GM11168 (cell line): Measurements from ENCODE around the gene ITPRIPL1.

ENCODE experiments used
- in situ Hi-C: fragments of 300-500 bp; cut with MboI; formaldehyde crosslinking; loops from one replicate; pipeline ENCODE4 v1.12.0; 2022; ENCODE audit warnings: low sequenced_read_pairs; ENCODE audit not compliant: unreplicated experiment

ITPRIPL1 gene

DNA sequence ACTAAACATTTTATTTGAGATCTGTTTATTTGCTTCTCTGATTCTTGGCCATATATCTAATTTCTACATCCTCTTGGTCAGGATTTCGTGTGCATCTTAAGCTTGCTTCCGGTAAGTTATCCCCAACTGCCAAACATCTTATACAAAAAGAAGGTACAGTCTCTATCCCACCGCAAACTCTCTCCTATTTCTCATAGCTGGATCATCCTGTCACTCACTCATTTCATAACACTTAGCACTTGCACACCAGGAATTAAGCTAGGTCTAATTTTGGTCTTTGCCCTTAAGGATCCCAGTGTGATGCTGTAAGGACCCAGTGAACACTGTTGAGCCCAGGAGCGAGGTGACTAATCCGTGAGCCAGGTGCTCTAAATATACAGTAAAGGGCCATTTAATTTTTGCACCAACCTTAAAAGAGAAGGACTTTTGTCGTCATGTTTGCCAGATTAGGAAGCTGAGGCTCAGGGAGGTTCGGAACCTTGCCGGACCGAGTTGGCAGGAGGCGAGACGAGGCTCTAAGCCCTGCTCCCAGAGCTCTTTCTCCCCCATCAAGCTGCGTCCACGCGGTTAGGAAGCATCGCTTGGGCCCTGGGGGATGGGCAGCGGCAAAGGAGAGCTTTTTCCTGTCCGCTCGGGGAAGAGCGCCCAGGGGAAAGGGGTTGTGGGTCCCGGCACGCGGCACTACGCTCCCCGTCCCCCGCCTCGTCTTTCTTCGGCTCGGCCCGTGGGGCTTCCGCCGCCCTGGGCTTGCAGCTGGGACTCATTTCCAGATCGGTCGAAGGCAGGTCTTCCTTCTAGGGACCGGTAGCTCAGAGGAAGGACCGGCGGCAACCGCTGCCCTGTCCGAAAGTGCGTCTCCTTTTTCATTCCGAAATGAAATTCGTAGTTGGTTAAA is 4.1 kb upstream of the ITPRIPL1 start:
- in situ Hi-C loops: no loop called here

DNA sequence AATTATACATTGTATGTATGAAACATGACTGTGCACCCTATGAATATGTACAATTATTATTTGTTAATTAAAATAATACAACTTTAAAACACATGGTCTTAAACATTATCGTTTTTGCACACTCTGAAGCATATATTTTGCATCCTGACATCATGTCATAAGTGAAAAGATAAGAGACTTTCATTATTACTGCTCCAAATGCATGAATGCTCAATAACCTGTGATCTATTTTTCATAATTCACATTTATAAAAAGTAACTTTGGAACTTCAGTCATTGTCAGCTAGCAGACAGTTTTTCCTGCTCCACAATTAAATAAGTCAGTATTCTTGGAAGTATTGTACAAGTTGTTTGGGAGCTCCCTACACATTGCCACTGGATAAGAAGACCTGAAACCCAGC is 1.3 kb upstream of the ITPRIPL1 start:
- in situ Hi-C loops: no loop called here

DNA sequence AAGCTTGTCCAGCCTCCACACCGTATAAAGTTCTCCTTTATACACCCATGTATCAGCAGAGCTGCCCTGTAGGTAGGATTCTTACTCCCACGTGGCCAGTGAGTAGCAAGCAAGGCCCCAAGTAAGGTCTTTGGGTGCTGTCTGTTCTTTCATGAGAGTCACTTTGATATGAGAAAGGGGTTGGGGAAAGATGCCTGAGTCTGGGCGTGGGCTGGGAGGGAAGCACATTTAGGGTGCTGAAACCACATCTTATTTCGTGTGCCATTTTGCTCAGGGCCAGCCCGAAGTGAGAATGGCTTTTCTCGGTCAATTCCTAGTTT is 436 bp upstream of the ITPRIPL1 start:
- in situ Hi-C loops: no loop called here

DNA sequence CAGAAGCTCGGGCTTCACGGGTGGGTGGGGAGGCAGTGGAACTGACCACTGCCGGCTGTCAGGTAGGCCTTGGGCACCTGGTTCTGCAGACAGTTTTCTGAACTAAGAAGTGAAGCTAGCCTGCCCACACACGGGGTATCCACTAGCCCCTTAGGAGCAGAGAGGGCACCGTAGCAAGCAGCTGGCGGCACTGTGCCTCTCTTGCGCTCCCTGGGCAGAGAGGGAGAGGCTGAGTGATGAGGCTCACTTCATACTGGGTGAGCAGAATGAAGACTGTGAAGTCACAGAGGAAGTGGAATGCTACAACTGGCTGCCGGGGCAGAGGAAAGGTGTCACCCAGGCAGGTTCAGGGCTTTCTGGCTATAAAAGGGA is 753 bp downstream of the ITPRIPL1 start:
- in situ Hi-C loops: no loop called here

DNA sequence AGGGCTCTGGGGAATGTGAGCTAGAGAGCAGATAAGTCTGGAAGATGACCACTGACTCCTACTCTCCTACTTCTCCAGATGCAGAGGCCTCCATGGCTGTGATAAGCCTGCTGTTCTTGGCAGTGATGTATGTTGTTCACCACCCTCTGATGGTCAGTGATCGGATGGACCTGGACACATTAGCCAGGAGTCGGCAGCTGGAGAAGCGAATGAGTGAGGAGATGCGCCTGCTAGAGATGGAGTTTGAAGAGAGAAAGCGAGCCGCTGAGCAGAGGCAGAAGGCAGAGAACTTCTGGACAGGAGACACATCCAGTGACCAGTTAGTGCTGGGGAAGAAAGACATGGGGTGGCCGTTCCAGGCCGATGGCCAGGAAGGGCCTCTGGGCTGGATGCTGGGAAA is 1.4 kb downstream of the ITPRIPL1 start:
- in situ Hi-C loops: no loop called here

DNA sequence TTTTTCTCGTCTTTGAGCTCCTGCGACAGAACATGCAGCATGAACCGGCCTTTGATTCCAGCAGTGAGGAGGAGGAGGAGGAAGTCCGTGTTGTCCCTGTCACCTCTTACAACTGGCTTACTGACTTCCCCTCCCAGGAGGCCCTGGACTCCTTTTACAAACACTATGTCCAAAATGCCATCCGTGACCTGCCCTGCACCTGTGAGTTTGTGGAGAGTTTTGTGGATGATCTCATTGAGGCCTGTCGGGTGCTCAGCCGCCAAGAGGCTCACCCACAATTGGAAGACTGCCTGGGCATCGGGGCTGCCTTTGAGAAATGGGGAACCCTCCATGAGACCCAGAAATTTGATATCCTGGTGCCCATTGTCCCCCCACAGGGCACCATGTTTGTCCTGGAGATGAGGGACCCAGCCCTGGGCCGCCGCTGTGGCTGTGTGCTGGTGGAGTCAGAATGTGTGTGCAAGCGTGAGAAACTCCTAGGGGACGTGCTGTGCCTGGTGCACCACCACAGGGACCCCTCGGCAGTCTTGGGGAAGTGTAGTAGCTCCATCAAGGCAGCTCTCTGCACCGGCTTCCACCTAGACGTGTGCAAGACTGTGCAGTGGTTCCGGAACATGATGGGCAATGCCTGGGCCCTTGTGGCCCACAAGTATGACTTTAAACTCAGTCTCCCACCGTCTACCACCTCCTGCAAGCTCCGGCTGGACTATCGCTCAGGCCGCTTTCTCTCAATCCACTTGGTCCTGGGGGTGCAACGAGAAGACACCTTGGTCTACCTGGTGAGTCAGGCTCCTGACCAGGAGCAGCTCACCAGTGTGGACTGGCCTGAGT is 2.1 kb downstream of the ITPRIPL1 start:
- in situ Hi-C loops: no loop called here

DNA sequence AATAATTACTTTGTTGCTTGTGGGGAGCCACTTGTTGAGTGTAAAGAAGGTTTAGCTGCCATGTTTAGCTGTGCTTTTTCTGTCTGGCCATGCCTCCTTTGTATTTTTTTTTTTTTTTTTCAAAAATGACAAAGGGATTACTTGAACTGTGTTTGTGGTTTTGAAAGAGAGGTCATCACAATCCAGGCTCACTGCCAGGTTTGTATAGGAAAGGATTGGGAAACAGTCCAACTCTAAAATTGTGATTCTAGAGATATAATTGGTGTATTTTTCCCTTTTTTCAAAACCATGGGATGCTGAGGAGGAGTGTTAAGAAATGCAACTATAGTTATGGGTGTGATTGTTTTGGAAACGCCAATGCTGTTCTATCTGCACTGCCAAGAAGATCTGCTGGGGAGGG is 4.3 kb downstream of the ITPRIPL1 start:
- in situ Hi-C loops: no loop called here

DNA sequence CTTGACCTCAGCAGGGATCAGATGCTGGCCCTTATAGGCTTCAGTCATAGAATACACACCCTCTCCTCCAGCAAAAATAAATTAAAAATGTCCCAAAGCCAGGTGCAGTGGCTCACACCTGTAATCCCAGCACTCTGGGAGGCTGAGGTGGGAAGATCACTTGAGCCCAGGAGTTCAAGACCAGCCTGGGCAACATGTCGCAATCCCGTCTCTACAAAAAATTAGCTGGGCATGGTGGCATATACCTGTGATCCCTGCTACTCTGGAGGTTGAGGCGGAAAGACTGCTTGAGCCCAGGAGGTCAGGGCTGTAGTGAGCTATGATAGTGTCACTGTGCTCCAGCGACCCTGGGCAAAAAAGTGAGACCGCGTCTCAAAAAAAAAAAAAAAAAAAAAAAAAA is 4.8 kb downstream of the ITPRIPL1 start:
- in situ Hi-C loops: no loop called here

DNA sequence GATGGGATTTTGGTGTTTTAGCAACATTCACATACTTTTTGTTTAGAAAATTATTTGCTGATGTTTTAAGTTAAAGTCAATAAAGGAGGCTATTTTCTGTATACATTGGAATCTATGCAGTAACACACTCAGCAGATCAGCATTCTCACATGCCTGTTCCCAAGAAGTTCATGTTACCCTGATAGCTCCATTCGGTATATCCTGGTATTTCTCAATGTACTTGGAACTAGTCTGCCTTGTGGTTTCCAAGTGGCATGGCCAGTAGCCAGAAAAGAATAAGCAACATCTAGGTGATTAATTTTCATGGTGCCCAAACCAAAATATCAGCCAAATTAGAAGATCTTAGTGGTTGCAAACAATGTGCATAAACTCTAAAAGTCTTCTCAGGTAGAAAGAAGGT is 5.3 kb downstream of the ITPRIPL1 start:
- in situ Hi-C loops: no loop called here

DNA sequence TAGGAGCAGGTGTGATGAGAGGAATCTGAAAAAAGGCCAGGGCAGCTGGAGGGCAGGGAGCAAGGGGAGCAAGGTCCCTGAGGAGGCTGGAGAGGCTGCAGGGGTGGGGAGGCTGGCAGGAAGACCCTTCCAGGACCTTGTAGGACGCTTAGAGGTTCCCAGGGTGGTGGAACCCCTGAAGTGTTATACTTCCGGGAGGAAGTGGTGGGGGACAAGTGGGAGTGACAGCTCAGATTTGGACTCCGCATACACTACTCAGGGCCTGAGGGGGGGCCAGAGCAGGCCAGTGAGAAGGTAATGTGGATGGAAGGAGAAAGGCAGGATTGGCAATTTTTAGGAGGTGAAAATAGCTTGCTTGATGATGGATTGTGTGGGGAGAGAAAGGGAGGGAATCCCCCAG is 8.6 kb downstream of the ITPRIPL1 start:
- in situ Hi-C loops: no loop called here

DNA sequence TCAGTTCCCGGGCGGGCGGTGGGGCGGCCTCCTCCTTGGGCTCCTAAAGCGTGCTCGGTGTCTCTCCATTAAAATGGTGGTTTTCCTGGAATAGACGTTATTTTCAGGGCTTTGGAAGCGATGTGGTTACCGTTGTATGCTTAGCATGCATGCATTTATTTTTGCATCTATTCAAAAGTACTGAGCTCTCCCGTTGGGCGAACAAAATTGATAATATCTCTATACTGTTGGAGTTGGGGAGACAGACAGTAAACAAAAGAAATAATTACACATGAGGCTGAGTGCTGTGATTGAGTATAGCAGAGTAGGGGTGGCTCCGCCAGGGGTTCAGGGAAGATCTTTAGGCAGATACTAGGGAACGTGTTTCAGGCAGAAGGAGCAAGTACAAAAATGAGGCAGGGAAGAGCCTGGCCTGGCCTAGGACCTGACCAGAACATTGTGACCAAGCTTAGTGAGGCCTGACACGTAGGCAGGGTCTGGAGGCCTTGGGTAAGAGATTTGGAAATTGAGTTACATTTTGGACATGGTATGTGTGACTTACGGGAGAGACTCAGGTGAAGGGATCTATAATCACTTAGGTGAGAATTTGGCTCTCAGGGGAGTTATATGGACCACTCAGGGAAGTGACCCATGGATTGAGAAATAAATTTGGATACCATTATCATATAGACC is 11.1 kb downstream of the ITPRIPL1 start:
- in situ Hi-C loops: no loop called here

DNA sequence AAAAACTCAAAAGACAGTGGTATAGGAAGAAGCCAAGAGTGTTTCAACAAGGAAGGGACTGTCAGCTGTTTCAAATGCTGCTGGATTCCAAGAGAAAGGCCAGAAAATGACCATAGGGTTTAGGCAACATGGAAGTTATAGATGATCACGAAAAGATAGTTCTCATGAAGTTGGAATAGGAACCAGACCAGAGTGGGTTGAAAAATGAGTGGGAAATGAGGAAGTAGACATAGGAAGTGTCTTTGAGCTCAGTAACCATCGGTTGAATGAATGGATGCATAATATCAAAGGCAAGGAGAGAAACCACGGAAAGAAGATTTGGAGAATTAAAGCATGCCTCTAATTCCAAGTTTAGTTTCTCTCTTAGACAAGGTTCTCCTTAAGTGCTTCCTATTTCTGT is 11.8 kb downstream of the ITPRIPL1 start:
- in situ Hi-C loops: no loop called here

DNA sequence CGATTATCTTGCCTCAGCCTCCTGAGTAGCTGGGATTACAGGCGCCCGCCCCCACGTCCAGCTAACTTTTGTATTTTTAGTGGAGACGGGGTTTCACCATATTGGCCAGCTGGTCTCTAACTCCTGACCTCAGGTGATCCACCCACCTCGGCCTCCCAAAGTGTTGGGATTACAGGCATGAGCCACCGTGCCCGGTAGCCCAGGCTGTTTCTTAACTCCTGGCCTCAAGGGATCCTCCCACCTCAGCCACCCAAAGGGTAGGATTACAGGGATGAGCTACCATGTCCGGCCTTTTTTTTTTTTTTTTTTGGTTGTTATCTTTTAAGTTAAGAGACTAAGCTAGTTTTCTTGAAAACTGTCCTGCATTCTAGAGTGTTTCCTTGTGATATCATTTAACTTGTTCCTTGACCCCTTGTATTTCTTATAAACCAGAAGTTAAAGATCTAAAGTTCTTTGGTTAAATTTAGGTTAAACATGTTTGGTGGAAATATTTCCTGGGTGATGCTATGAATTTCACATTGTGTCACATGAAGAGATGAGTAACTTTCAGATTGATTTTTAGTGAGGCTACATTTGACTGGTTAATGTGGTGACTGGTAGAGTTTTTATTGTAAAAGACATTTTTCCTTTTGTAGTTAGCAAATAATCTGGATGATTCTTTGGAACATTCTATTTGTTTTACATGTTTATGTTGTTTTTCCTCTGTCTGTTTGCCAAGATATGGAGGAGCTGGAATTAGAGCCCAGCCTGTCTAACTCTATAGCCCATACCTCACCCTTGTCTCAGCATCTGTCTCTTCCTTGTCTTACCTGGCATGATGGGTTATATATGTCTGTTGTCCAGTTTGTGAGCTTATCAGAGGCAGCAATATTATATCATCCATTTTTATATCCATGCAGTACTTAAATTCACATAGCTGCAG is 15.6 kb downstream of the ITPRIPL1 start:
- in situ Hi-C loops: no loop called here

DNA sequence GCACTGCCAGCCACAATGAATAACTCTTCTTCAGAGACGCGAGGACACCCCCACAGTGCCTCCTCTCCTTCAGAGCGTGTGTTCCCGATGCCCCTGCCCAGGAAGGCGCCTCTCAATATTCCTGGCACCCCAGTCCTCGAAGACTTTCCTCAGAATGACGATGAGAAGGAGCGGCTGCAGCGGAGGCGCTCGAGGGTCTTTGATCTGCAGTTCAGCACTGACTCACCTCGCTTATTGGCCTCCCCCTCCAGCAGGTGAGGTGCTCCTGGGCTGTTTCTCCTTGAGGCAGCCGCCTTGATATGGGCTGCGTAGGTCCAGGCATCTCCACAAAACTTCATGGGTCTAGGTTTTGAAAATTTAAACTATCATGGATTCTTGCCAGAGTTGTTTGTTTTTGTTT is 16.5 kb downstream of the ITPRIPL1 start:
- in situ Hi-C loops: no loop called here

DNA sequence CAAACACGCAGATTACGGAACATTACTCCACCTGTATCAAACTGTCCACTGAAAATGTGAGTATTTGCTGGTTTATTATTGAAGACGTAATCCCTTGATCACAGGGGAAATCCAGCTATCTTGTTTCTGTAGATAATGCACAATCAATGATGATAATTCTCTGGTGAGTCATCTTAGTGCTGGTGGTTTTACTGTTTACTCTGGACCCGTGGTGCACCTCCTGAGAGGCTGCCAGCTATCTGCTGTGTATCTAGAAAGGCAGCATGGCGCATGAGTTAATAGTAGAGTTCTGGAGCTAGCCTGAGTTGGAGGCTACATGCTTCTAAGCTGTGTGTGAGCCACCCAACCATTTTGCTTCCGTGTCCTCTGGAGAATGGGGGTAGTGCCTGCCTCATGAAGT is 17.0 kb downstream of the ITPRIPL1 start:
- in situ Hi-C loops: no loop called here

DNA sequence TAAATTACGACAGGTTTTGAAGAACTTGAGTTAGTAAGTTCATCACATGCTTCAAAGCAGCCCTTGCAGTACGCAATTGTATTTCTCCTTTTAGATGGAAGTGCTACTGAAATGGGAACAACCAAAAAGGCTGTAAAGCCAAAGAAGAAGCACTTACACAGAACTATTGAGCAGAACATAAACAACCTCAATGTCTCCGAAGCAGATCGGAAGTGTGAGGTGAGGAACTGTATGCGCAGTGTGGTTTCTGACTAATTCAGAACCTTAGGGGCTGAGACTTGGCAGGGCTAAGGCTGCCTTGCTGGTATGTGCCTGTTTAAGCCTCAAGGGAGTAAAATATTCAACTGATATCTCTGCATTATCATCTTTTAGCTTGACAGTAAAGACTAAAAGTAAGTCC is 18.9 kb downstream of the ITPRIPL1 start:
- in situ Hi-C loops: no loop called here

DNA sequence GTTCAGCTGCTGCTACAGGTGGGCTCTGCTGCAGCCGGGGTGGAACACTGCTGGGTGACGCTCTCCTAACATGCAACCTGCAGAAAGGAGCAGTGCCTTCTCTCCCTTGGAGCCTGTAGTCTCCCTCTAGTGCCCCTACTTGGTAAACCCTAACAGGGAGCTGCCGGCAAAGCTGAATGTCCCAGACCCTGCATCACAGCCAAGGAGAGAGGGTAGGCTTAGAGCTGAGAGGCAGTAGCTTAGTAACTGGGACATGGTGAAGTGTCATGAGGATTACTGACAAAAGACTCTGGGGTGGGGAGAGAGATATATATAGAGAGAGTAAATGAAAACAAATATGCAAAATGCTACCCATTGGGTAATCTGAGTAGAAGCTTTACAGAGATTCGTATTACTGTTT is 20.3 kb downstream of the ITPRIPL1 start:
- in situ Hi-C loops: no loop called here

DNA sequence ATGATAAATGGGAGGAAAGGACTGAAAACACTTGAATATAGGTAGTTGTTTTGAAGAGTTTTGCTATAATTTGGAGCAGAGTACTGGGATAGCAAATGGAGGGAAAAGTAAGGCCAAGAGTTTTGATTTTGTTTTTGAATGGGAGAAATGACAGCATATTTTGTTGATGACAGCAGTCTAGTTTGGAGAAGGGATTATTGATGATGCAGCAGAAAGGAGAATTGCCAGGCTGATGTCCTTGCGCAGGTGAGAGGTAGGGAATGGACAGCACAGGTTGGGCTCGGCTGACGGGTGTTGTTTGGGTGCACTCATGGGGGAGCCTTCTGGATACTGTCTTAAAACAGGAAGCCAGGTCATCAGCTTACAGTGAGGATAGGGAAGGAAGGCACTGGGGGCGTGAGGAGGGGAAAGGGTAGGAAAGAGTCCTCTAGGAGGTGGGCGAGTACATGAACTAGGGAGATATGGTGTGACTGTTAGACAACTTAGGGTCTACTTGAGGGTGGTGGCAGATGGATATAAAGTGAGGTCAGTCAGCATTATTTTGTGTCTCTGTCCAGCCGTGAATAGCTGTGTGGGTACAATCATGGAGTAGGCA is 20.8 kb downstream of the ITPRIPL1 start:
- in situ Hi-C loops: no loop called here

DNA sequence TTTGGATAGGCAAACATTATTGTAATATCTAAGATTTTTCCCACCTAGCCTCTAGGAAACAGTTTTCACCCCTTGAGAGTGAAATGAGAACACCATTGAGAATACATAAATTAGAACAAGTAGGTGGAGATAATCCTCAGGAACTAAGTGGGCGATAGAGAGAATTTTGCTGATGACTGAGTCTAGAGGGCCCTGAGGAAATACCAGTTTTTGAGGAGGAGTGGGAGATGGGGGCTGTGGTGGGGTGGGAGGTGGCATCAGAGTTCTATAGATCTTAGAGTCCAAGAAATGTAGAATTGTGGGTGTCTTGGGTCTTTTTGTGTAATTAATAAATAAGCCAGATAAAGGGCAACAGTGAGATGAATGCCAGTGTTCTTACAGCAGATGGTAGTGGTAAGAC is 22.3 kb downstream of the ITPRIPL1 start:
- in situ Hi-C loops: no loop called here

DNA sequence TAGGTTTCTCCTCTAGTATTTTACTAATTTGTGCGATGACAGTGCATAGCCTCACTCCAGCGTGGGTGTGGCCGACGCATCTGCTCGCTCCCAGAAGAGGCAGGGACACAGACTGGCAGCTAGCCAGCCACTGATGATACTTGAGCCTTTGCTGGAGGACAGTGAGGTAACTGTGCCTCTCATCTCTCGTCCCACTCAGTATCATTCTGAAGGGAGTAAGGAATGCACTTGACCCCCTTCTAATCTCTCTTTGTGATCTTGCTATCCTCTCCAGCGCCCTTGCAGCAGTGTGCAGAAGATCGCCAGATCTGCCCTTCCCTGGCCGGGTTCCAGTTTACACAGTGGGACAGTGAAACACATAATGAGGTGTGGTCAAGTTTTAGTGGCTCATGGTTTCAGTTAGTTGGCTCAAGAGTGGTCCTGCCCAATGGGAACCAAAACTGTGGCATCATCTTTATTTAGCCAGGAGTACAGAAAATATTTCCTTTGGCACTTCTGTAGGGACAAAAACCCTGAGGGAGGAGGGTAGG is 28.0 kb downstream of the ITPRIPL1 start:
- in situ Hi-C loops: no loop called here
